HepG2 (cell line): ENCODE results near the gene TOP2B. TPM values are rescaled to one million over a fixed set of nuclear protein-coding genes. Genes with fewer than 3 reads are reported as not detected.

Source experiments
- FOXA3 ChIP-seq: IDR thresholded peaks from 2 replicates; pipeline ENCODE4 v1.6.1; 2016; ENCODE audit warnings: missing genetic modification reagents, missing compliant biosample characterization
- FOXK1 ChIP-seq: sonication (generic); formaldehyde crosslinking; IDR thresholded peaks from 2 replicates; pipeline ENCODE4 v1.4.0; 2020; ENCODE audit warnings: low read depth, missing genetic modification reagents, borderline replicate concordance
- HES4 ChIP-seq: sonication (generic); formaldehyde crosslinking; IDR thresholded peaks from 2 replicates; pipeline ENCODE4 v1.9.0; 2021; ENCODE audit warnings: mild to moderate bottlenecking, missing genetic modification reagents, borderline replicate concordance
- MTF1 ChIP-seq: sonication (generic); formaldehyde crosslinking; IDR thresholded peaks from 2 replicates; pipeline ENCODE4 v1.5.0; 2020; ENCODE audit warnings: missing genetic modification reagents
- NKX3-1 ChIP-seq: sonication (generic); formaldehyde crosslinking; IDR thresholded peaks from 2 replicates; pipeline ENCODE4 v1.5.0; 2020; ENCODE audit warnings: missing genetic modification reagents
- POLR2A ChIP-seq, 2 experiments: IDR thresholded peaks; 2 replicates each; pipeline ENCODE4 v1.6.1; 2011; ENCODE audit warnings: low read depth in 2 of 2, low read length in 2 of 2, mild to moderate bottlenecking in 1 of 2, moderate library complexity in 1 of 2; ENCODE audit not compliant: insufficient read depth in 1 of 2
- RAD21 ChIP-seq: fragments of 450-650 bp; formaldehyde crosslinking; IDR thresholded peaks from 2 replicates; pipeline ENCODE4 v1.5.0; 2020; ENCODE audit warnings: mild to moderate bottlenecking
- RBM39 ChIP-seq: fragments of 200-400 bp; formaldehyde crosslinking; IDR thresholded peaks from one replicate; pipeline ENCODE4 v1.6.1; 2018; ENCODE audit warnings: antibody characterized with exemption, mild to moderate bottlenecking, low read depth, low read length; ENCODE audit not compliant: poor library complexity, severe bottlenecking
- TFAP4 ChIP-seq: sonication (generic); IDR thresholded peaks from 2 replicates; pipeline ENCODE4 v1.6.1; 2016; ENCODE audit warnings: low read depth, borderline replicate concordance
- ZMAT3 ChIP-seq: sonication (generic); formaldehyde crosslinking; conservative IDR thresholded peaks from 2 replicates; pipeline ENCODE4 v1.7.0; 2021; ENCODE audit warnings: missing genetic modification reagents
- ZNF570 ChIP-seq: sonication (generic); formaldehyde crosslinking; IDR thresholded peaks from 2 replicates; pipeline ENCODE4 v1.4.0; 2020; ENCODE audit warnings: mild to moderate bottlenecking, missing genetic modification reagents, borderline replicate concordance
- ZNF709 ChIP-seq: sonication (generic); formaldehyde crosslinking; IDR thresholded peaks from 2 replicates; pipeline ENCODE4 v1.5.0; 2020; ENCODE audit warnings: mild to moderate bottlenecking, missing genetic modification reagents
- ZNF773 ChIP-seq: sonication (generic); formaldehyde crosslinking; IDR thresholded peaks from 2 replicates; pipeline ENCODE4 v1.4.0; 2020; ENCODE audit warnings: missing genetic modification reagents, borderline replicate concordance
- polyA plus RNA-seq, 8 experiments: library from polyadenylated mRNA; depleted of rRNA in 3 of 8; stranded (reverse) in 7 of 8; unstranded in 1 of 8; fragments of >200 nt; fragmentation: Illumina TruSeq in 4 of 8; extraction: Trizol in 4 of 8; gene quantifications; 2 replicates each; pipeline versions ENCODE4 v1.2.1 to v1.2.3, GENCODE V29; 2011 to 2016; ENCODE audit warnings: low read depth in 4 of 8, missing spikeins in 1 of 8, mixed read lengths in 1 of 8; ENCODE audit not compliant: insufficient read depth in 1 of 8
- total RNA-seq, 5 experiments: library from RNA; depleted of rRNA; stranded (reverse); fragments of >200 nt; fragmentation: Illumina TruSeq; extraction: Trizol; gene quantifications; 2 replicates each; pipeline ENCODE4 v1.2.3, GENCODE V29; 2016; ENCODE audit warnings: low read depth in 1 of 5
- TF ChIP-seq, protein P1 (sequence below): sonication (generic); formaldehyde crosslinking; IDR thresholded peaks from 2 replicates; pipeline ENCODE4 v1.8.0; 2022; ENCODE audit warnings: mild to moderate bottlenecking, missing genetic modification reagents
- TF ChIP-seq, protein P2 (sequence below): sonication (generic); formaldehyde crosslinking; IDR thresholded peaks from 2 replicates; pipeline ENCODE4 v1.8.0; 2022; ENCODE audit warnings: mild to moderate bottlenecking, missing genetic modification reagents, borderline replicate concordance
- TF ChIP-seq, protein P3 (sequence below): sonication (generic); formaldehyde crosslinking; IDR thresholded peaks from 2 replicates; pipeline ENCODE4 v1.4.0; 2020; ENCODE audit warnings: missing genetic modification reagents, borderline replicate concordance
- TF ChIP-seq, protein P4 (sequence below): sonication (generic); formaldehyde crosslinking; IDR thresholded peaks from 2 replicates; pipeline ENCODE4 v1.4.0; 2020; ENCODE audit warnings: missing genetic modification reagents, mild to moderate bottlenecking, borderline replicate concordance
- TF ChIP-seq, protein P5 (sequence below): IDR thresholded peaks from 2 replicates; pipeline ENCODE4 v1.6.1; 2016; ENCODE audit warnings: low read depth, missing genetic modification reagents, missing compliant biosample characterization

The TOP2B gene
- total and polyA plus RNA-seq, 2 of the 13 experiments (the other 11 are each of a cell fraction or from before 2014, with no cell fraction given) = 27.6 to 88.1 TPM

- TF ChIP-seq POLR2A (IDR thresholded peaks at IDR 0.05; ENCODE audit: insufficient read depth in 1 of 2, low read depth in 2 of 2, low read length in 2 of 2) (peak in 1 of 2 experiments; percentile 75; a peak in 2 of 4 replicates), ZNF773 (no peak), ZNF709 (CRISPR knock-in tag) (no peak), FOXK1 (CRISPR knock-in tag) (peak; percentile 57; the same call in 1 of the 2 replicates), ZMAT3 (CRISPR knock-in tag) (no peak), NKX3-1 (CRISPR knock-in tag) (no peak; the same call in 1 of the 2 replicates), RBM39 (peak; percentile 73), FOXA3 (peak; percentile 26; the same call in 1 of the 2 replicates), ZNF570 (CRISPR knock-in tag) (no peak), RAD21 (no peak), MTF1 (CRISPR knock-in tag) (no peak), HES4 (no peak), TFAP4 (no peak)
- TF ChIP-seq, protein P1, sequence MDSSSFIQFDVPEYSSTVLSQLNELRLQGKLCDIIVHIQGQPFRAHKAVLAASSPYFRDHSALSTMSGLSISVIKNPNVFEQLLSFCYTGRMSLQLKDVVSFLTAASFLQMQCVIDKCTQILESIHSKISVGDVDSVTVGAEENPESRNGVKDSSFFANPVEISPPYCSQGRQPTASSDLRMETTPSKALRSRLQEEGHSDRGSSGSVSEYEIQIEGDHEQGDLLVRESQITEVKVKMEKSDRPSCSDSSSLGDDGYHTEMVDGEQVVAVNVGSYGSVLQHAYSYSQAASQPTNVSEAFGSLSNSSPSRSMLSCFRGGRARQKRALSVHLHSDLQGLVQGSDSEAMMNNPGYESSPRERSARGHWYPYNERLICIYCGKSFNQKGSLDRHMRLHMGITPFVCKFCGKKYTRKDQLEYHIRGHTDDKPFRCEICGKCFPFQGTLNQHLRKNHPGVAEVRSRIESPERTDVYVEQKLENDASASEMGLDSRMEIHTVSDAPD = 0 out of 2 replicates have a peak, but pooled peaks have one; percentile 36
- TF ChIP-seq, protein P2, sequence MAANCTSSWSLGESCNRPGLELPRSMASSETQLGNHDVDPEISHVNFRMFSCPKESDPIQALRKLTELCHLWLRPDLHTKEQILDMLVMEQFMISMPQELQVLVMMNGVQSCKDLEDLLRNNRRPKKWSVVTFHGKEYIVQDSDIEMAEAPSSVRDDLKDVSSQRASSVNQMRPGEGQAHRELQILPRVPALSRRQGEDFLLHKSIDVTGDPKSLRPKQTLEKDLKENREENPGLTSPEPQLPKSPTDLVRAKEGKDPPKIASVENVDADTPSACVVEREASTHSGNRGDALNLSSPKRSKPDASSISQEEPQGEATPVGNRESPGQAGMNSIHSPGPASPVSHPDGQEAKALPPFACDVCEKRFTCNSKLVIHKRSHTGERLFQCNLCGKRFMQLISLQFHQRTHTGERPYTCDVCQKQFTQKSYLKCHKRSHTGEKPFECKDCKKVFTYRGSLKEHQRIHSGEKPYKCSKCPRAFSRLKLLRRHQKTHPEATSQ (CRISPR knock-in tag) = 0 out of 2 replicates have a peak, but pooled peaks have one; percentile 69
- TF ChIP-seq, protein P3, sequence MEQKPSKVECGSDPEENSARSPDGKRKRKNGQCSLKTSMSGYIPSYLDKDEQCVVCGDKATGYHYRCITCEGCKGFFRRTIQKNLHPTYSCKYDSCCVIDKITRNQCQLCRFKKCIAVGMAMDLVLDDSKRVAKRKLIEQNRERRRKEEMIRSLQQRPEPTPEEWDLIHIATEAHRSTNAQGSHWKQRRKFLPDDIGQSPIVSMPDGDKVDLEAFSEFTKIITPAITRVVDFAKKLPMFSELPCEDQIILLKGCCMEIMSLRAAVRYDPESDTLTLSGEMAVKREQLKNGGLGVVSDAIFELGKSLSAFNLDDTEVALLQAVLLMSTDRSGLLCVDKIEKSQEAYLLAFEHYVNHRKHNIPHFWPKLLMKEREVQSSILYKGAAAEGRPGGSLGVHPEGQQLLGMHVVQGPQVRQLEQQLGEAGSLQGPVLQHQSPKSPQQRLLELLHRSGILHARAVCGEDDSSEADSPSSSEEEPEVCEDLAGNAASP (CRISPR knock-in tag) = peak; percentile 70; the same call in 1 of the 2 replicates
- TF ChIP-seq, protein P4, sequence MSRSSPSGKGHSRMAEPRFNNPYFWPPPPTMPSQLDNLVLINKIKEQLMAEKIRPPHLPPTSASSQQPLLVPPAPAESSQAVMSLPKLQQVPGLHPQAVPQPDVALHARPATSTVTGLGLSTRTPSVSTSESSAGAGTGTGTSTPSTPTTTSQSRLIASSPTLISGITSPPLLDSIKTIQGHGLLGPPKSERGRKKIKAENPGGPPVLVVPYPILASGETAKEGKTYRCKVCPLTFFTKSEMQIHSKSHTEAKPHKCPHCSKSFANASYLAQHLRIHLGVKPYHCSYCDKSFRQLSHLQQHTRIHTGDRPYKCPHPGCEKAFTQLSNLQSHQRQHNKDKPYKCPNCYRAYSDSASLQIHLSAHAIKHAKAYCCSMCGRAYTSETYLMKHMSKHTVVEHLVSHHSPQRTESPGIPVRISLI (CRISPR knock-in tag) = no peak
- TF ChIP-seq, protein P5, sequence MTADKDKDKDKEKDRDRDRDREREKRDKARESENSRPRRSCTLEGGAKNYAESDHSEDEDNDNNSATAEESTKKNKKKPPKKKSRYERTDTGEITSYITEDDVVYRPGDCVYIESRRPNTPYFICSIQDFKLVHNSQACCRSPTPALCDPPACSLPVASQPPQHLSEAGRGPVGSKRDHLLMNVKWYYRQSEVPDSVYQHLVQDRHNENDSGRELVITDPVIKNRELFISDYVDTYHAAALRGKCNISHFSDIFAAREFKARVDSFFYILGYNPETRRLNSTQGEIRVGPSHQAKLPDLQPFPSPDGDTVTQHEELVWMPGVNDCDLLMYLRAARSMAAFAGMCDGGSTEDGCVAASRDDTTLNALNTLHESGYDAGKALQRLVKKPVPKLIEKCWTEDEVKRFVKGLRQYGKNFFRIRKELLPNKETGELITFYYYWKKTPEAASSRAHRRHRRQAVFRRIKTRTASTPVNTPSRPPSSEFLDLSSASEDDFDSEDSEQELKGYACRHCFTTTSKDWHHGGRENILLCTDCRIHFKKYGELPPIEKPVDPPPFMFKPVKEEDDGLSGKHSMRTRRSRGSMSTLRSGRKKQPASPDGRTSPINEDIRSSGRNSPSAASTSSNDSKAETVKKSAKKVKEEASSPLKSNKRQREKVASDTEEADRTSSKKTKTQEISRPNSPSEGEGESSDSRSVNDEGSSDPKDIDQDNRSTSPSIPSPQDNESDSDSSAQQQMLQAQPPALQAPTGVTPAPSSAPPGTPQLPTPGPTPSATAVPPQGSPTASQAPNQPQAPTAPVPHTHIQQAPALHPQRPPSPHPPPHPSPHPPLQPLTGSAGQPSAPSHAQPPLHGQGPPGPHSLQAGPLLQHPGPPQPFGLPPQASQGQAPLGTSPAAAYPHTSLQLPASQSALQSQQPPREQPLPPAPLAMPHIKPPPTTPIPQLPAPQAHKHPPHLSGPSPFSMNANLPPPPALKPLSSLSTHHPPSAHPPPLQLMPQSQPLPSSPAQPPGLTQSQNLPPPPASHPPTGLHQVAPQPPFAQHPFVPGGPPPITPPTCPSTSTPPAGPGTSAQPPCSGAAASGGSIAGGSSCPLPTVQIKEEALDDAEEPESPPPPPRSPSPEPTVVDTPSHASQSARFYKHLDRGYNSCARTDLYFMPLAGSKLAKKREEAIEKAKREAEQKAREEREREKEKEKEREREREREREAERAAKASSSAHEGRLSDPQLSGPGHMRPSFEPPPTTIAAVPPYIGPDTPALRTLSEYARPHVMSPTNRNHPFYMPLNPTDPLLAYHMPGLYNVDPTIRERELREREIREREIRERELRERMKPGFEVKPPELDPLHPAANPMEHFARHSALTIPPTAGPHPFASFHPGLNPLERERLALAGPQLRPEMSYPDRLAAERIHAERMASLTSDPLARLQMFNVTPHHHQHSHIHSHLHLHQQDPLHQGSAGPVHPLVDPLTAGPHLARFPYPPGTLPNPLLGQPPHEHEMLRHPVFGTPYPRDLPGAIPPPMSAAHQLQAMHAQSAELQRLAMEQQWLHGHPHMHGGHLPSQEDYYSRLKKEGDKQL (CRISPR knock-in tag) = no peak
Measured at GRCh38 chr3:25664812-25665314, at the start of gene TOP2B (continued).
